NB4 (cell line): Measurements from ENCODE around the gene RGS9.

Experiments
- DNase-seq: peaks from one replicate; pipeline ENCODE4 v3.0.0; 2010; ENCODE audit warnings: low read depth
- H3K4me3 ChIP-seq: one replicate; pipeline ENCODE4 v1.5.1; 2011; ENCODE audit warnings: mild to moderate bottlenecking, low read depth, low read length, moderate library complexity
- CTCF ChIP-seq: IDR thresholded peaks from one replicate; pipeline ENCODE4 v1.5.1; 2012; ENCODE audit warnings: low read depth, low read length
- MAX ChIP-seq: IDR thresholded peaks from 2 replicates; pipeline ENCODE4 v1.6.1; 2011; ENCODE audit warnings: low read depth, low read length
- MYC ChIP-seq: IDR thresholded peaks from 2 replicates; pipeline ENCODE4 v1.6.1; 2011; ENCODE audit warnings: low read depth, low read length
- POLR2A ChIP-seq: IDR thresholded peaks from 2 replicates; pipeline ENCODE4 v1.6.1; 2011; ENCODE audit warnings: mild to moderate bottlenecking; ENCODE audit not compliant: insufficient read length; ENCODE audit errors: extremely low read depth

RGS9 gene

GRCh38 chr17:65158622-65159021 is 21.5 kb downstream of the RGS9 start:
- H3K4me3 ChIP-seq, result no peak overlapping the region
- TF ChIP-seq CTCF, result no peak
- TF ChIP-seq MAX, result no peak
- no peak for TF ChIP-seq POLR2A
- TF ChIP-seq MYC, result no peak
- DNase-seq, result no peak

- H3K4me3 ChIP-seq, result no peak overlapping the region
- no peak for TF ChIP-seq MYC
- no peak for DNase-seq
Measured at GRCh38 chr17:65160516-65160915, 23.3 kb downstream of the RGS9 start.

- no peak overlapping the region for H3K4me3 ChIP-seq
- peak; percentile 24 for DNase-seq
- no peak for TF ChIP-seq MYC
- no peak for TF ChIP-seq CTCF
- no peak for TF ChIP-seq POLR2A
- TF ChIP-seq MAX, result no peak
Measured at GRCh38 chr17:65163990-65164495, 26.9 kb downstream of the RGS9 start.

- no peak for TF ChIP-seq POLR2A
- TF ChIP-seq MAX, result no peak
- TF ChIP-seq CTCF, result no peak
- no peak for TF ChIP-seq MYC
- H3K4me3 ChIP-seq, result no peak overlapping the region
- DNase-seq, result no peak
Measured at GRCh38 chr17:65166787-65167186, 29.6 kb downstream of the RGS9 start.

- no peak for DNase-seq
- H3K4me3 ChIP-seq, result no peak overlapping the region
- TF ChIP-seq POLR2A (no peak), MYC (no peak), MAX (no peak), CTCF (no peak)
Measured at GRCh38 chr17:65167566-65167965, 30.4 kb downstream of the RGS9 start.

GRCh38 chr17:65169691-65170090 is 32.5 kb downstream of the RGS9 start:
- no peak overlapping the region for H3K4me3 ChIP-seq
- TF ChIP-seq MYC, result no peak
- no peak for TF ChIP-seq POLR2A
- no peak for TF ChIP-seq CTCF
- TF ChIP-seq MAX, result no peak
- DNase-seq, result no peak
